MG63 (cell line): ENCODE results near the gene MTERF2. TPM values are rescaled to one million over a fixed set of nuclear protein-coding genes. Genes with fewer than 3 reads are reported as not detected.

Experiments
- DNase-seq: peaks from one replicate; pipeline ENCODE4 v3.0.0-alpha.2; 2020
- H3K27me3 ChIP-seq: fragments of 250-450 bp; sonication (Bioruptor Pico); 2 replicates; pipeline ENCODE4 v1.5.1; 2020; ENCODE audit warnings: mild to moderate bottlenecking, moderate library complexity
- H3K36me3 ChIP-seq: fragments of 250-450 bp; sonication (Bioruptor Pico); 2 replicates; pipeline ENCODE4 v1.5.1; 2020; ENCODE audit warnings: mild to moderate bottlenecking, moderate library complexity
- H3K4me3 ChIP-seq: fragments of 250-450 bp; sonication (Bioruptor Pico); 2 replicates; pipeline ENCODE4 v1.5.1; 2020; ENCODE audit warnings: mild to moderate bottlenecking, moderate library complexity
- H3K9me3 ChIP-seq: fragments of 250-450 bp; sonication (Bioruptor Pico); 2 replicates; pipeline ENCODE4 v1.5.1; 2020; ENCODE audit warnings: mild to moderate bottlenecking, moderate library complexity
- total RNA-seq: library from RNA; depleted of rRNA; stranded (reverse); fragments of >200 nt; shearing (Covaris generic); gene quantifications from 2 replicates; pipeline ENCODE4 v1.2.3, GENCODE V29; 2014; ENCODE audit warnings: low replicate concordance

MTERF2 gene
- total RNA-seq, 1 experiment from 2014 or later: 5.0 TPM

GRCh38 chr12:106974511-106974910, 12.4 kb downstream of the MTERF2 start:
- Histone ChIP-seq H3K9me3 (no peaks in the 10 kb centered on the region), H3K27me3 (no peaks in the 10 kb centered on the region), H3K4me3 (no peak overlapping the region), H3K36me3 (peaks cover 54% of the 10 kb centered on the region)
- no peak for DNase-seq

GRCh38 chr12:106973545-106973944, 13.4 kb downstream of the MTERF2 start:
- Histone ChIP-seq H3K9me3 (no peaks in the 10 kb centered on the region), H3K27me3 (no peaks in the 10 kb centered on the region), H3K36me3 (peaks cover 57% of the 10 kb centered on the region), H3K4me3 (no peak overlapping the region)
- DNase-seq: no peak

DNA sequence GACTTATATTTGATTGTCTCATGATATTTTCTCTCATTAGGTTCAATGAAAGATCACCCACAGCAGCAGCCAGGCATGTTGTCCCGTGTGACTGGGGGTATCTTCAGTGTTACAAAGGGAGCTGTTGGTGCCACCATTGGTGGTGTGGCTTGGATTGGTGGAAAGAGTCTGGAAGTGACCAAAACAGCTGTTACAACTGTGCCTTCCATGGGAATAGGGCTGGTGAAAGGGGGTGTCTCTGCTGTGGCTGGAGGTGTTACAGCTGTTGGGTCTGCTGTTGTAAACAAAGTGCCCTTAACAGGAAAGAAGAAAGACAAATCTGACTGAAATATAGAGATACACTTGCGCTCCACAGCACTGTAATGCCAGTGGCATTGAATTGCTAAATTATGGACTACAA, 15.9 kb downstream of the MTERF2 start:
- Histone ChIP-seq H3K27me3 (no peaks in the 10 kb centered on the region), H3K4me3 (no peak overlapping the region), H3K36me3 (peaks cover 65% of the 10 kb centered on the region), H3K9me3 (no peaks in the 10 kb centered on the region)
- no peak for DNase-seq

DNA sequence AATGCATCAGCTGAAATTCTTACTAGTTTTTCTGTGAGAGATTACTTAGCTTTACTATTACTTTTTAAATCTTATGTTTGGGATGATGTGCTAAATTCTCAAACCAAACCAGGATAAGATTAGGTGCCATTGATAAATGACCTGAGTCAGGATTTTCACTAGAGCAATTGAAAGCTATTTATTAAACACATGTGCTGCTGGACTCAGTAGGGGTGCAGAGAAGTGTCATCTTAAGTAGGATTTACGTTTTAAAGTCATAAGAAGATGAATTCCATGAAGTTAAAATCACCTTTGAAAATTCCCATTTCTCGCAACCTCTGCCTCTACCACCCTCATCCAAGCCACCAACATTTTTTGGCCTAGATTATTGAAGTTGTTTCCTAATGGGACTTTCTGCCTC, 22.4 kb downstream of the MTERF2 start:
- DNase-seq: no peak
- no peak overlapping the region for H3K4me3 ChIP-seq
- H3K27me3 ChIP-seq: no peaks in the 10 kb centered on the region
- peaks cover 46% of the 10 kb centered on the region for H3K36me3 ChIP-seq
- no peaks in the 10 kb centered on the region for H3K9me3 ChIP-seq

GRCh38 chr12:106962286-106962685, 24.7 kb downstream of the MTERF2 start:
- Histone ChIP-seq H3K4me3 (no peak overlapping the region), H3K27me3 (no peaks in the 10 kb centered on the region)
- no peak for DNase-seq

GRCh38 chr12:106960443-106960842, 26.5 kb downstream of the MTERF2 start:
- Histone ChIP-seq H3K27me3 (no peaks in the 10 kb centered on the region), H3K36me3 (peaks cover 36% of the 10 kb centered on the region), H3K9me3 (no peaks in the 10 kb centered on the region), H3K4me3 (no peak overlapping the region)
- DNase-seq: no peak

More at GRCh38 chr12:106962286-106962685, 24.7 kb downstream of the MTERF2 start:
- no peaks in the 10 kb centered on the region for H3K9me3 ChIP-seq
- peaks cover 47% of the 10 kb centered on the region for H3K36me3 ChIP-seq

- DNase-seq: no peak
- peak overlapping the region; percentile 86 for H3K4me3 ChIP-seq
- H3K27me3 ChIP-seq: no peaks in the 10 kb centered on the region
- peaks cover 21% of the 10 kb centered on the region for H3K36me3 ChIP-seq
- no peaks in the 10 kb centered on the region for H3K9me3 ChIP-seq
Observed at GRCh38 chr12:106957583-106957982, 29.4 kb downstream of the MTERF2 start.

- Histone ChIP-seq H3K36me3 (peaks cover 16% of the 10 kb centered on the region), H3K9me3 (no peaks in the 10 kb centered on the region), H3K27me3 (no peaks in the 10 kb centered on the region), H3K4me3 (peak overlapping the region; percentile 86)
- DNase-seq: peak; percentile 68
Observed at GRCh38 chr12:106956048-106956578, 30.8 kb downstream of the MTERF2 start.

DNA sequence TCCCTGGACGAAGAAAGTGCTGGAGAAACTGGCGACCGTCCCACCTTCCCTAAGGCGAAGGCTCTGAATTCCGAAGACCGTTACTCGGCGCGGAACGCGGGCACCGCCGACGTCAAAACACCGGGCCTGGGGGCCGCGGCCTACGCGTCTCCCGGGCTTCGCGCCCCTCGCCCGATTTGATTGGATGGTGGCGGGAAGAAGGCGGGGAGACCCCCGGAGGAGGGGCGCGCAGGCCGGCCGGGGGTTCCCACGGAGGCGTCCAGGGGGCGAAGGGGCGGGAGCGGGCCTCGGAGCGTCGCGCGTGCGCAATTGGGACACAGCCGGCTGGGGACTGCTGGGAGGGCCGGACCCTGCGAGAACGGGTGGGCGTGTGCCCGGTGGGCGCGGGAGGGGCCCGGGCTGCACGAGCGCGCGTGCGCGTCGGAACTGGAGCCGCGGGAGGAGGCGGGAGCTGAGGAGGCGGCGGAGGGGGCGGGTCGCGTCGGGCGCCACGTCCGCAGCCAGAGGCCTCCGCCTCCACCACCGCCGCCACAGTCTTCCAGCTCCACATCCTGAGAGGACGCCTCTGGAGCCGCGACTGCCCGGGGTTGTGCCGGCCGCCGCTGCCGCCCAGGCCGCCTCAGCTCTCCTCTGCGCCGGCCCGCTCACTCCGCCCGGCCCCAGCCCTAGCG, 31.4 kb downstream of the MTERF2 start, which contains the start of gene TMEM263:
Gene TMEM263 (plus strand): TSS at position 531 of the 671 bp plus-strand sequence. CDS start 11,210 bp downstream, outside the sequence.
- no peaks in the 10 kb centered on the region for H3K27me3 ChIP-seq
- H3K36me3 ChIP-seq: peaks cover 16% of the 10 kb centered on the region
- peak within 1 kb of the TSS; percentile 86 for H3K4me3 ChIP-seq
- no peaks in the 10 kb centered on the region for H3K9me3 ChIP-seq
- DNase-seq: peak; percentile 95

DNA sequence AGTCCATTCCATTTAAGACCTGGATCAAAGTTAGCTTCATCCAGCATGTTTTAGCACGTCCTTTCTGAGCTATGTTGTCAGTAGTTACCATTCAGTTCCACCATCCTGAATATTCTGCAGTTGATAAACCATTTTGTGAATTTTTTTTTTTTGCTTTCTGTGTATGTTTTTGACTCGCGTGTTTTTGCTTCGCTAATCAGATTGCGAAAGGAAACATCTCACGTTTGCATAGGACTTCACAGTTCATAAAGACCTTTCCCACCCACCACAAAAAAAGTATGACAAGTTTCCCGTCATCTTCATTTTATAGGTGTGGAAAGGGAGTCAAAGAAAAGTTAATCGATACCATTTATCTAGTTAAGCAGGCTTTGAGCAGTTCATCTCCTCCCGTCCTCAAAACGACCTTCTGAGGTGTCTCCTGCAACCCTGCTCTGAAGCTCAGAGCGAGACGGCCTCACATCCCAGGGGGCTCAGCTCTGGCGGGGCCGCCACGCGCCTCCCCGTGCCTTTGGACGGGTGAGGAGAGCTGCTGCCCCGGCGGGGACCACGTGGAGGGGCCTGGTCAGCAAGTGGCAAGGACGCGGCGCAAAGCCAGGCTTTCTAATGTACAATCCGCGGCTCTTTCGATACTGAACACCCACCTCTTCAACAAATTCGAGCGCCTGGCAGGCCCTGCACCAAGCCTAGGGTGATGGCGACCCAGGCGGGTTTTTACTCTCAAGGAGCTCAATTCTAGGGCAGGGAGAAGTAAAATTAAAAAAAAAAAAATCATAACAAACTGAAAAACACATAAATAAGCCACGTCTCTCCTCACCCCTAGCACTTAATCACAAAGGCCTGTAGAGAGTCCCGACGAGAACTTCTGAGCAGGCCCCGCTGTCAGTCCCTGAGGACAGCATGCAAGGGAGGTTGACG, 32.2 kb downstream of the MTERF2 start:
- no peaks in the 10 kb centered on the region for H3K27me3 ChIP-seq
- H3K4me3 ChIP-seq: peak overlapping the region; percentile 86
- peak; percentile 53 for DNase-seq
- no peaks in the 10 kb centered on the region for H3K9me3 ChIP-seq
- peaks cover 15% of the 10 kb centered on the region for H3K36me3 ChIP-seq

GRCh38 chr12:106953352-106954250, 33.3 kb downstream of the MTERF2 start:
- H3K27me3 ChIP-seq: no peaks in the 10 kb centered on the region
- no peaks in the 10 kb centered on the region for H3K9me3 ChIP-seq
- peak overlapping the region; percentile 86 for H3K4me3 ChIP-seq
- peak; percentile 35 for DNase-seq
- peaks cover 4% of the 10 kb centered on the region; the same call in 1 of the 2 replicates for H3K36me3 ChIP-seq

GRCh38 chr12:106950591-106950990, 36.4 kb downstream of the MTERF2 start:
- Histone ChIP-seq H3K9me3 (no peaks in the 10 kb centered on the region), H3K4me3 (no peak overlapping the region), H3K36me3 (no peaks in the 10 kb centered on the region), H3K27me3 (no peaks in the 10 kb centered on the region)
- DNase-seq: no peak

DNA sequence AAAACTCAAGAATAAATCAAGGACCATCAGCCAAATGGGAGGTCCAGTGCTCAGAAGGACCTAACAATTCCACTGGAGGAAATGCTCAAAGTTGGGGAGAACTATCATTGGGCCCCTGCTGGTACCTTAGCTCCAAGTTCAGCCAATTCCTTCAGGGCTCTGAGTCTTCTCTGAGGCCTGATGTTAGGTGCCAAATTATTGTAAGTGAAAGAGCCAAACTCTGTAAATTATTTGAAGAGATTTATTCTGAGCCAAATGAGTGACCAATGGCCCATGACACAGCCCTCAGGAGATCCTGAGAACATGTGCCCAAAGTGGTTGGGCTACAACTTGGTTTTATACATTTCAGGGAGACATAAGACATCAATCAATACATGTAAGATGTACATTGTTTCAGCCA, 39.5 kb downstream of the MTERF2 start:
- no peaks in the 10 kb centered on the region for H3K36me3 ChIP-seq
- H3K27me3 ChIP-seq: no peaks in the 10 kb centered on the region
- H3K9me3 ChIP-seq: no peaks in the 10 kb centered on the region; the same call in 1 of the 2 replicates
- H3K4me3 ChIP-seq: no peak overlapping the region
- DNase-seq: no peak

DNA sequence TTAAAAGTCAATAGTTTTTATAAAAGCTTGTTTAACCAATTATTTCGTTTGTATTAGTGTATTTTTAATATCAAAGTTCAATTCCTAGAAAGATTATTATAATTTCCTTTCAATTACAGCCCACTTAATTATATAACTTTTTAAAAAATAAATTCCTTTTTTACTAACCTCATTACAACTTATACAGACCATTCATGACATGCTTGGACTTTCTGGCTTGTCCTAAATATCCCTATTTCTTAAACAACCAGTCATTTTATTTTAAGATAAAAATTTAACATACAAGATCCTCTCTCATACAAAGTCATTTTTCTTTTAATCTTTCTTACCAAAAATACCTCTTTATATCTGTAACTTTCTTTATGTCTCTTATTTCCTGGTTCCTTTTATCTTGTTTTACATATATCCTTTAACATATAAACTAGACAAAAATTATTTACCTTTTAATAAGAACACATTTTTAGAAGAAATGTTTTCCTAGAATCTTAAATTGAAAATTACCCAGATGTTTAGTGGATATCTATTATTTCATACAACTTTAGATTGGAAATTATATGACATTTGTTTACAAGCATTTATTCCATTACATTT, 41.6 kb downstream of the MTERF2 start:
- H3K36me3 ChIP-seq: no peaks in the 10 kb centered on the region
- no peak overlapping the region for H3K4me3 ChIP-seq
- no peak for DNase-seq
- no peaks in the 10 kb centered on the region for H3K27me3 ChIP-seq
- H3K9me3 ChIP-seq: no peaks in the 10 kb centered on the region; the same call in 1 of the 2 replicates

GRCh38 chr12:106942775-106943174, 44.2 kb downstream of the MTERF2 start:
- Histone ChIP-seq H3K27me3 (no peaks in the 10 kb centered on the region), H3K4me3 (no peak overlapping the region), H3K36me3 (no peaks in the 10 kb centered on the region), H3K9me3 (no peaks in the 10 kb centered on the region; the same call in 1 of the 2 replicates)
- DNase-seq: no peak
